DLD1 (cell line): Measurements from ENCODE around the gene ABO.
"Not testable (repeated sequence)": the region's sequence is repeated elsewhere in the genome, so short reads cannot be mapped to it uniquely, and the experiment has no call there.

Experiments
- in situ Hi-C: cut with HindIII; loops from 2 replicates; pipeline ENCODE4 v1.10.0; 2017; ENCODE audit warnings: low sequenced_read_pairs

The ABO gene

DNA sequence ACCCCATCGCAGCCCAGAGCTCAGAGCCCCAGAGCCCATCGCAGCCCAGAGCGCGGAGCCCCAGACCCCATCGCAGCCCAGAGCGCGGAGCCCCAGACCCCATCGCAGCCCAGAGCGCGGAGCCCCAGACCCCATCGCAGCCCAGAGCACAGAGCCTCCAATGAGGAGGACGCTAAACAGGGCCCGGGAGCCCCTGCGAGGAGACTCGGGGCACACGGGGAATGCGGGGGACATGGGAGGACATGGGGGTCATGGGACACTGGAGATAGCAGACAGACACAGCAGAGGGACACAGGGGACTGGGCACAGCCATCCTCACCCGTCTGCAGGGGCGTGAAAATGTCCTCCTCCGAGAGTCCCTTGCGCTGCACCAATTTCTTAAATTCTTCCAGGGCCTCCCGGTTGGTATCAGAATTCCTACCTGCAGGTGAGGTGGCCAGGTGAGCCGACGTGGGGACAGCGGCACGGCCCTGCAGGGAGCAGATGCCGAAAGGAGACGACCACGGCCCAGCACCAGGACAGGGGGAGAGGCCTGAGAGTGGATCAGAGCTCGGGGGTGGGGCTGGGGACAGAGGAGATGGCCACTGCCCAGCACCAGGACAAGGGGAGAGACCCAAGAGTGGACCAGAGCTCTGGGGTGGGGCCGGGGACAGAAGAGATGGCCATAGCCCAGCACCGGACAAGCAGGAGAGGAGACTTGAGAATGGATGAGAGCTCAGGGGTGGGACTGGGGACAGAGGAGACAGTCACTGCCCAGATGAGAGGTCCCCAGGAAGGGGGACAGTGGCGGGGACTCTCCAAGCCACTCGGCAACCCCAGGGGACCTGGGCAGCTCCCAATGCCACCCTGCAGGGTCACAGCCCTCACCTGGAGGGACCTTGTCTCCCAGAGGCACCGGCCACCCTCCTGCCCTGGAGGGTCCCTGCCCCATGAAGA is 68.7 kb downstream of the ABO start:
- in situ Hi-C loops: no loop called here

DNA sequence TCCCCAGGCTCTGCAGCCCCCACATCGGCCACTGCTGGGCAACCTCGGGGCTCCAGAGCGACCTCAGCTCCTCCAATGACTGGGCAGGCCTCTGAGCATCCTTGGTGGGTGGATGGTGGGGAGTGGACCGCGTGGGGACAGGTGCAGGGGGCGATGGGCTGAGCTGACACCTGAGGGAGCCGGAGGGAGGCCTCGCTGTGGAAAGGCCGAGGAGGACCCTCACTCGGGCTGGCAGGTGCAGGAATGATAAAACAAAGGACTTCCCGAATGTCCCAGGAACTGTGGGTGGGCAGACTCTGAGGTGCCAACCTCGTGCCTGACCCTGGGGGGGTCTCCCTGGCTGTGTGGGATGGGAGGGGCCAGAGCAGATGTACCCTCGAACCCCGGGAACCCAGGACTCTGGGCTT is 69.5 kb downstream of the ABO start:
- in situ Hi-C loops: not testable (repeated sequence)
